H1 (cell line): ENCODE results near the gene UNC79. TPM values are rescaled to one million over a fixed set of nuclear protein-coding genes. Genes with fewer than 3 reads are reported as not detected.

ENCODE experiments used
- CTCF ChIA-PET: fragments of 300-600 bp; sonication (Branson Sonifier 250); formaldehyde crosslinking; loops from one replicate; lab custom pipeline; 2021; ENCODE audit not compliant: partially characterized antibody; lab: Charles Lee
- POLR2A ChIA-PET: fragments of 300-600 bp; sonication (Branson Sonifier 250); formaldehyde crosslinking; loops from one replicate; lab custom pipeline; 2021; ENCODE audit warnings: inconsistent platforms; ENCODE audit not compliant: partially characterized antibody; lab: Charles Lee
- DNase-seq, 2 experiments: peaks; one replicate each; pipeline versions ENCODE4 v3.0.0 to v3.0.0-alpha.2; 2010 to 2022; ENCODE audit warnings: low spot score in 2 of 2, low read depth in 1 of 2, mixed read lengths in 1 of 2
- FAIRE-seq: peaks from 2 replicates; lab custom pipeline; 2011; peaks lifted over from hg19 to GRCh38; lab: Jason Lieb, UNC
- H2AFZ ChIP-seq: 2 replicates; pipeline ENCODE4 v1.8.1; 2012; ENCODE audit warnings: low read length, inconsistent platforms
- H2AK5ac ChIP-seq: 2 replicates; pipeline ENCODE4 v1.6.1; 2013; ENCODE audit warnings: low read depth, low read length
- H2BK120ac ChIP-seq: replicated peaks from 2 replicates; pipeline ENCODE3; 2013; ENCODE audit warnings: low read depth, low read length, inconsistent platforms
- H2BK12ac ChIP-seq: 2 replicates; pipeline ENCODE4 v1.6.1; 2013; ENCODE audit warnings: low read depth, low read length
- H2BK15ac ChIP-seq: 2 replicates; pipeline ENCODE4 v1.6.1; 2013; ENCODE audit warnings: low read length
- H2BK20ac ChIP-seq: 2 replicates; pipeline ENCODE4 v1.6.1; 2013; ENCODE audit warnings: low read length
- H2BK5ac ChIP-seq: 2 replicates; pipeline ENCODE4 v1.6.1; 2013; ENCODE audit warnings: low read depth, low read length
- H3K14ac ChIP-seq: 2 replicates; pipeline ENCODE4 v1.6.1; 2013; ENCODE audit warnings: inconsistent platforms; ENCODE audit not compliant: insufficient read length
- H3K18ac ChIP-seq: 2 replicates; pipeline ENCODE4 v1.6.1; 2013; ENCODE audit warnings: low read length; ENCODE audit errors: extremely low read depth
- H3K23ac ChIP-seq: 2 replicates; pipeline ENCODE4 v1.6.1; 2013; ENCODE audit warnings: inconsistent platforms; ENCODE audit not compliant: insufficient read length
- H3K23me2 ChIP-seq: 2 replicates; pipeline ENCODE4 v1.6.1; 2013; ENCODE audit warnings: low read depth, low read length
- H3K27ac ChIP-seq: 2 replicates; pipeline ENCODE4 v1.6.1; 2011; ENCODE audit warnings: low read depth, low read length, inconsistent platforms
- H3K27me3 ChIP-seq, 4 experiments: replicated peaks in 1 of 4; 1 replicate in 1 of 4; 2 replicates in 3 of 4; pipeline versions ENCODE4 v1.6.1 to v1.8.1; 2011 to 2013; ENCODE audit warnings: low read length in 3 of 4, mild to moderate bottlenecking in 3 of 4, inconsistent platforms in 2 of 4, mixed read lengths in 2 of 4, moderate library complexity in 1 of 4; ENCODE audit not compliant: control insufficient read depth in 3 of 4, insufficient read depth in 3 of 4; ENCODE audit errors: extremely low read depth in 1 of 4
- H3K36me3 ChIP-seq, 4 experiments: 2 replicates each; pipeline versions ENCODE4 v1.6.1 to v1.8.1; 2011 to 2013; ENCODE audit warnings: mild to moderate bottlenecking in 4 of 4, low read length in 3 of 4, moderate library complexity in 2 of 4, control low read depth in 1 of 4, inconsistent platforms in 1 of 4; ENCODE audit not compliant: insufficient read depth in 4 of 4, control insufficient read depth in 2 of 4
- H3K4ac ChIP-seq: replicated peaks from 2 replicates; pipeline ENCODE3; 2013; ENCODE audit warnings: low read length, low read depth, mixed read lengths, inconsistent platforms; ENCODE audit not compliant: insufficient read length
- H3K4me1 ChIP-seq, 4 experiments: replicated peaks in 1 of 4; 1 replicate in 1 of 4; 2 replicates in 3 of 4; pipeline versions ENCODE4 v1.6.1 to v1.8.1; 2011 to 2013; ENCODE audit warnings: low read length in 3 of 4, inconsistent platforms in 2 of 4, mixed read lengths in 1 of 4; ENCODE audit not compliant: insufficient read depth in 4 of 4, control insufficient read depth in 3 of 4
- H3K4me2 ChIP-seq, 2 experiments: 2 replicates each; pipeline versions ENCODE4 v1.6.1 to v1.8.1; 2011 to 2013; ENCODE audit warnings: low read depth in 2 of 2, low read length in 2 of 2, control low read depth in 1 of 2, inconsistent platforms in 1 of 2, mild to moderate bottlenecking in 1 of 2; ENCODE audit not compliant: insufficient read depth in 1 of 2
- H3K4me3 ChIP-seq, 4 experiments: fragments of 200-600, 300-600 bp in 1 of 4; sonication (generic), shearing (Covaris generic), sonication (Bioruptor Twin) in 1 of 4; 2 replicates each; pipeline versions ENCODE4 v1.5.1 to v1.8.1; 2011 to 2016; ENCODE audit warnings: low read length in 4 of 4, low read depth in 3 of 4, control low read depth in 2 of 4, inconsistent platforms in 2 of 4, mild to moderate bottlenecking in 2 of 4, mixed read lengths in 1 of 4, moderate library complexity in 1 of 4; ENCODE audit not compliant: insufficient read depth in 2 of 4; ENCODE audit errors: extremely low read depth in 1 of 4
- H3K56ac ChIP-seq: replicated peaks from 2 replicates; pipeline ENCODE3; 2013; ENCODE audit warnings: low read depth, mild to moderate bottlenecking, mixed read lengths, low read length, inconsistent platforms; ENCODE audit not compliant: insufficient read length
- H3K79me1 ChIP-seq: 2 replicates; pipeline ENCODE4 v1.6.1; 2013; ENCODE audit warnings: low read depth, low read length, control low read depth
- H3K79me2 ChIP-seq, 2 experiments: 2 replicates each; pipeline versions ENCODE4 v1.6.1 to v1.8.1; 2012 to 2013; ENCODE audit warnings: low read length in 2 of 2, mild to moderate bottlenecking in 2 of 2, inconsistent platforms in 1 of 2; ENCODE audit not compliant: insufficient read depth in 2 of 2, control insufficient read depth in 1 of 2
- H3K9ac ChIP-seq, 4 experiments: replicated peaks in 1 of 4; 1 replicate in 1 of 4; 2 replicates in 3 of 4; pipeline versions ENCODE4 v1.6.1 to v1.8.1; 2011 to 2013; ENCODE audit warnings: low read depth in 3 of 4, low read length in 3 of 4, control low read depth in 2 of 4, mild to moderate bottlenecking in 2 of 4, moderate library complexity in 2 of 4, inconsistent platforms in 1 of 4; ENCODE audit errors: extremely low read depth in 1 of 4
- H3K9me3 ChIP-seq, 2 experiments: 2 replicates each; pipeline versions ENCODE4 v1.6.1 to v1.8.1; 2012 to 2013; ENCODE audit warnings: mild to moderate bottlenecking in 2 of 2, moderate library complexity in 2 of 2, control low read depth in 1 of 2, inconsistent platforms in 1 of 2, low read depth in 1 of 2, low read length in 1 of 2, mixed read lengths in 1 of 2; ENCODE audit not compliant: insufficient read depth in 2 of 2
- H4K20me1 ChIP-seq, 2 experiments: replicated peaks in 1 of 2; 2 replicates each; pipeline versions ENCODE3 to v1.8.1; 2011 to 2013; ENCODE audit warnings: inconsistent platforms in 2 of 2, low read length in 2 of 2, mild to moderate bottlenecking in 1 of 2; ENCODE audit not compliant: insufficient read depth in 2 of 2, control insufficient read depth in 1 of 2
- H4K5ac ChIP-seq: 2 replicates; pipeline ENCODE4 v1.6.1; 2013; ENCODE audit warnings: low read length, low read depth, mixed read lengths, inconsistent platforms; ENCODE audit not compliant: insufficient read length
- H4K8ac ChIP-seq: 2 replicates; pipeline ENCODE4 v1.8.0; 2013; ENCODE audit warnings: mild to moderate bottlenecking, moderate library complexity, low read length, inconsistent platforms; ENCODE audit not compliant: insufficient read depth; ENCODE audit errors: extremely low read depth
- H4K91ac ChIP-seq: replicated peaks from 2 replicates; pipeline ENCODE3; 2013; ENCODE audit warnings: low read length, mixed read lengths, inconsistent platforms; ENCODE audit not compliant: insufficient read length
- CBX5 ChIP-seq: fragments of 300-800, 300-1000 bp; sonication (generic); IDR thresholded peaks from 2 replicates; pipeline ENCODE4 v1.7.1; 2016; ENCODE audit warnings: antibody characterized with exemption, low read length, low read depth
- CBX8 ChIP-seq: fragments of 300-800, 300-1000 bp; sonication (generic); IDR thresholded peaks from 2 replicates; pipeline ENCODE4 v1.7.1; 2016; ENCODE audit warnings: low read depth, low read length, borderline replicate concordance
- CTCF ChIP-seq, 3 experiments: IDR thresholded peaks; 1 replicate in 2 of 3; 2 replicates in 1 of 3; pipeline versions ENCODE4 v1.5.1 to v1.6.1; 2011; ENCODE audit warnings: low read length in 3 of 3, mild to moderate bottlenecking in 3 of 3, inconsistent platforms in 2 of 3, low read depth in 1 of 3, moderate library complexity in 1 of 3; ENCODE audit not compliant: insufficient read depth in 1 of 3; ENCODE audit errors: control extremely low read depth in 1 of 3
- EP300 ChIP-seq, 2 experiments: IDR thresholded peaks; 1 replicate in 1 of 2; 2 replicates in 1 of 2; pipeline ENCODE4 v1.6.1; 2011 to 2012; ENCODE audit warnings: low read depth in 2 of 2, low read length in 2 of 2, mild to moderate bottlenecking in 2 of 2, borderline replicate concordance in 1 of 2, inconsistent platforms in 1 of 2, moderate library complexity in 1 of 2
- EZH2 ChIP-seq: fragments of 200-600 bp; sonication (generic); IDR thresholded peaks from 2 replicates; pipeline ENCODE4 v1.7.1; 2012; ENCODE audit warnings: low read depth, mild to moderate bottlenecking, moderate library complexity, low read length, inconsistent platforms; ENCODE audit not compliant: severe bottlenecking
- FOSL1 ChIP-seq: IDR thresholded peaks from 2 replicates; pipeline ENCODE4 v1.6.1; 2011; ENCODE audit warnings: mild to moderate bottlenecking, low read depth, low read length, moderate library complexity; ENCODE audit not compliant: insufficient read depth
- WGBS, 2 experiments: shearing (Covaris generic) in 1 of 2; methylation state at CpG; one replicate each; pipeline versions ENCODE4 v1.1.6 to v1.1.7; 2013 to 2015; ENCODE audit warnings: low lambda C conversion rate in 2 of 2, mixed read lengths in 2 of 2, inconsistent platforms in 1 of 2, low coverage in 1 of 2, missing lambda C conversion rate in 1 of 2; ENCODE audit not compliant: insufficient replicate concordance in 2 of 2, insufficient coverage in 1 of 2, insufficient read length in 1 of 2; ENCODE audit errors: extremely low coverage in 1 of 2, missing lambda C conversion rate in 1 of 2; 5-methylcytosine and 5-hydroxymethylcytosine counted together
- polyA plus RNA-seq, 7 experiments: library from polyadenylated mRNA; depleted of rRNA in 3 of 7; stranded (reverse) in 5 of 7; unstranded in 2 of 7; fragments of >200 nt in 5 of 7; fragments of 200-250 nt in 2 of 7; gene quantifications; 1 replicate in 5 of 7; 2 replicates in 1 of 7; 4 replicates in 1 of 7; pipeline versions ENCODE4 v1.2.1 to v1.2.3, GENCODE V29; 2011 to 2013; ENCODE audit warnings: missing spikeins in 2 of 7, mixed read lengths in 2 of 7
- total RNA-seq: library from RNA; stranded (reverse); fragmentation: NEBNext Ultra II Directional; extraction: Animal tissue kit (Norgen Biotek cat#: 25700); gene quantifications from 2 replicates; pipeline ENCODE4 v1.2.1, GENCODE V29; 2021

The UNC79 gene
- total and polyA plus RNA-seq, 2 of the 8 experiments (the other 6 are each of a cell fraction or from before 2014, with no cell fraction given), result 1.8 to 2.3 TPM

- Histone ChIP-seq H3K79me2 (no peaks in the 10 kb centered on the region), H3K79me1 (no peaks in the 10 kb centered on the region), H3K9ac (no peak overlapping the region), H2BK120ac (no peak overlapping the region), H4K91ac (no peak overlapping the region), H4K5ac (no peak overlapping the region), H3K18ac (no peak overlapping the region), H3K36me3 (no peaks in the 10 kb centered on the region), H2AFZ (no peak overlapping the region), H2BK12ac (no peak overlapping the region), H3K9me3 (no peaks in the 10 kb centered on the region), H3K14ac (no peak overlapping the region), H2AK5ac (no peak overlapping the region), H3K4me2 (no peak overlapping the region), H2BK20ac (no peak overlapping the region), H3K4ac (no peak overlapping the region), H4K20me1 (no peaks in the 10 kb centered on the region), H3K27ac (no peak overlapping the region), H3K4me3 (no peak overlapping the region), H3K23ac (no peak overlapping the region), H3K4me1 (no peaks in the 10 kb centered on the region), H4K8ac (no peak overlapping the region), H3K23me2 (no peaks in the 10 kb centered on the region), H2BK15ac (no peak overlapping the region), H3K56ac (no peak overlapping the region), H3K27me3 (no peaks in the 10 kb centered on the region), H2BK5ac (no peak overlapping the region)
- FAIRE-seq, result no peak
- ChIA-PET CTCF (interaction anchor here (0.6 to 0.9 kb wide), 2 partner anchors 249 to 447 kb away, joined by 3 read pairs; no protein-coding TSS in a partner anchor), POLR2A (no interaction called here)
- TF ChIP-seq EP300 (IDR thresholded peaks at IDR 0.05; ENCODE audit: borderline replicate concordance in 1 of 2, low read depth in 2 of 2, low read length in 2 of 2) (no peak), FOSL1 (no peak), CTCF (IDR thresholded peaks at IDR 0.05; ENCODE audit: control extremely low read depth in 1 of 3, insufficient read depth in 1 of 3, low read depth in 1 of 3, low read length in 3 of 3) (no peak), CBX5 (no peak), EZH2 (no peak), CBX8 (no peak)
- DNase-seq, result no peak
- WGBS, 2 experiments, result 89% methylated on average over 5 of the region's 5 CpGs; no CpG with 5 or more reads in 1 of the 2 experiments
These were observed 62.3 kb downstream of the UNC79 start for GRCh38 chr14:93493054-93493453.
